Activated naive CD8-positive, alpha-beta T cell (primary cell): ENCODE results near the gene PAX2.

ENCODE experiments used
- H3K27ac Mint-ChIP-seq: one replicate; pipeline ENCODE4 v1.8.0; 2021; ENCODE audit warnings: mixed read lengths
- H3K27me3 Mint-ChIP-seq: one replicate; pipeline ENCODE4 v1.8.0; 2021; ENCODE audit warnings: mixed read lengths
- H3K36me3 Mint-ChIP-seq: one replicate; pipeline ENCODE4 v1.8.0; 2021; ENCODE audit warnings: mixed read lengths
- H3K4me1 Mint-ChIP-seq: one replicate; pipeline ENCODE4 v1.8.0; 2021; ENCODE audit warnings: low read depth, mixed read lengths
- H3K4me3 Mint-ChIP-seq: one replicate; pipeline ENCODE4 v1.8.0; 2021; ENCODE audit warnings: mild to moderate bottlenecking, mixed read lengths
- H3K9me3 Mint-ChIP-seq: one replicate; pipeline ENCODE4 v1.8.0; 2021; ENCODE audit warnings: low read depth, mixed read lengths

Gene PAX2

DNA sequence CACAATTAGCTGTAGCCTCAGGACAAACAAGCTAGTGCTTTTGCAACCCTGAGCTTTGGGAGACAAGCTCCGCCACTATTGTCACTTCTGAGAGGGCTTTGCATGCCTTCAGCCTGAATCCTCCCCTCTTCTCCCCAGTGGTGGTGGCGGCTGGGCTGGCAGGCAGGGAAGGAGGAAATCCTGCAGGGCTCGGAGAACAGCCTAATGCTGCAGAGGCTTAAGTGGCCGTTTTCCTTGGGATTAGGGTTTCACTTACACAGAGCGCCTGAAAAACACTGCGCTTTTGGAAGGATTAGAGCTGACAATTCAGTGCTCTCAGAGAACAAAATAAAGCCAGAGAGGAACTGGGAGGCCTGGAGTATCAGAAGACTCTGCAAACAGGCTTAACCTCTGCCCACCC lies 71.3 kb downstream of the PAX2 start:
- H3K4me3 Mint-ChIP-seq = no peak overlapping the region
- no peaks in the 10 kb centered on the region for H3K36me3 Mint-ChIP-seq
- no peak overlapping the region for H3K27ac Mint-ChIP-seq
- no peaks in the 10 kb centered on the region for H3K9me3 Mint-ChIP-seq
- peaks cover 27% of the 10 kb centered on the region for H3K27me3 Mint-ChIP-seq
- H3K4me1 Mint-ChIP-seq = no peaks in the 10 kb centered on the region

DNA sequence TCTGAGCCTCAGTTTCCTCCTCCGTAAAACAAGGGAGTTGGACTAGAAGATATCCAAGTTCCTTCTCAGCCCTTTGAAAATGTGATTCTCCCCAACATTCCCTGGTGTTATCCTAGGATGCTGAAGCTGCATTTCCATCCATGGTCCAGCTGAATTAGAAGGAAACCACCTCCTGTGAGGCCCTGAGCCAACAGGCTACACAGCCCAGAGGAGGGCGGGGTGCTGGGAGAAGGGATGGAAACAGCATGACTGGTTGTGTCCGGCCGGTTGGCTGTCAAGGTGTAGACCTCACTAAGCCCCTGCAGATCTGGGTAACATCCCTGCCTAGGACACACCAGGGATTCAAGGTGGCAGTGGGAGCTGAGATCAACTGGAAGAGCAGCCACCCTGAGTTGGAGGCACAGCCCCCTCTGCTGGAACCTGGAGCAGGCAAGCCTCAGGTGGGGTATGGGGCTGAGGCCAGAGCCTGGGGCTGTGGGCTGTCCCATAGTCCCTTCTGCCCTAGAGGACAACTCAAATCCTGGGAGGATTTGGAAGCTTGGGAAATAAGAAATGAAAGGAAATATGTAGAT lies 72.0 kb downstream of the PAX2 start:
- Mint-ChIP-seq H3K9me3 (no peaks in the 10 kb centered on the region), H3K4me1 (no peaks in the 10 kb centered on the region), H3K36me3 (no peaks in the 10 kb centered on the region), H3K27ac (no peak overlapping the region), H3K27me3 (peaks cover 25% of the 10 kb centered on the region), H3K4me3 (no peak overlapping the region)

DNA sequence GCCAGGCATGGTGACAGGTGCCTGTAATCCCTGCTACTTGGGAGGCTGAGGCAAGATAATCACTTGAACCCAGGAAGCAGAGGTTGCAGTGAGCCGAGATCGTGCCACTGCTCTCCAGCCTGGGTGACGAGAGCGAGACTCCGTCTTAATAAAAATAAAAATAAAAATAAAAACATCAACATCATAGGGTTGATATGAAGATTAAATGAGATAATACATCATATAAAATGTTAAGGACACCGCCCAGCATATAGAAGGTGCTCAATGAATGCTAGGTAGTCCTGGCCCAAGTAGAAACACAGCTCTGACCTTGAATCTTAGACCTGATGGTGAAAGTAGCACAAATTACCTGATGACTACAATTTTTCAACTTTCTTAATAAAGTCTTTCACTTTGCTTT lies 74.0 kb downstream of the PAX2 start:
- Mint-ChIP-seq H3K36me3 (no peaks in the 10 kb centered on the region), H3K9me3 (no peaks in the 10 kb centered on the region), H3K4me1 (no peaks in the 10 kb centered on the region), H3K27me3 (peaks cover 28% of the 10 kb centered on the region), H3K4me3 (no peak overlapping the region), H3K27ac (no peak overlapping the region)

GRCh38 chr10:100823194-100823593 lies 77.8 kb downstream of the PAX2 start:
- no peaks in the 10 kb centered on the region for H3K9me3 Mint-ChIP-seq
- H3K27me3 Mint-ChIP-seq = peaks cover 32% of the 10 kb centered on the region
- peaks cover 4% of the 10 kb centered on the region for H3K4me1 Mint-ChIP-seq
- no peak overlapping the region for H3K27ac Mint-ChIP-seq
- no peaks in the 10 kb centered on the region for H3K36me3 Mint-ChIP-seq
- no peak overlapping the region for H3K4me3 Mint-ChIP-seq

GRCh38 chr10:100824886-100825285 lies 79.5 kb downstream of the PAX2 start:
- Mint-ChIP-seq H3K36me3 (no peaks in the 10 kb centered on the region), H3K9me3 (no peaks in the 10 kb centered on the region), H3K27me3 (peaks cover 36% of the 10 kb centered on the region), H3K4me1 (peaks cover 16% of the 10 kb centered on the region), H3K27ac (no peak overlapping the region), H3K4me3 (no peak overlapping the region)

DNA sequence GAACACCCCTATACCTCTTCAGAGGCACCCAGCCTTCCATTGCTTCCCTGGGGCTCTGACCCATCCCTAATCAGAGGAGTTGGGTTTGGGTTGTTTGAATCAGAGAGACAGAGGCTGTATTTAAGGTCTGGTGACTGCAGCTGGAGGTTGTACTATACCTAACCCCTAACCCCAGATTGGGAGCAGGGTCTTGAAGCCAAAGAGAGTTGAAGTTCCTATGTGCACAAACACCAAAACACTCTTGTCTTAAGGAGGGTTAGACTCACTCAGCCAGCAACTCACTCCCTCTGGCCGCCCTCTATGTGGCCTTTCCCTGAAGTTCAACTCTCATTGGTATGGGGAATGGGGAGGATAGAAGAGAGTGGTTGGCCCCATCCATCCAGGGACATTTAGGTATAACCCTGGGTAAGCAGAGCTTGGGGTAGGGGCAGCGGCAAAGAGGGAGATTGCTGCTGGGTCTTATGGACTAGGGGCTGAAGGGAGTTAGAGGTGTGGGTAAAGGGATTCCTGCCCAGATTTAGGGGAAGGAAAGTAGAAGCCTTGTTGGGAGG lies 80.0 kb downstream of the PAX2 start:
- Mint-ChIP-seq H3K36me3 (no peaks in the 10 kb centered on the region), H3K9me3 (no peaks in the 10 kb centered on the region), H3K27me3 (peaks cover 38% of the 10 kb centered on the region), H3K27ac (no peak overlapping the region), H3K4me1 (peaks cover 21% of the 10 kb centered on the region), H3K4me3 (peak overlapping the region; percentile 67)

DNA sequence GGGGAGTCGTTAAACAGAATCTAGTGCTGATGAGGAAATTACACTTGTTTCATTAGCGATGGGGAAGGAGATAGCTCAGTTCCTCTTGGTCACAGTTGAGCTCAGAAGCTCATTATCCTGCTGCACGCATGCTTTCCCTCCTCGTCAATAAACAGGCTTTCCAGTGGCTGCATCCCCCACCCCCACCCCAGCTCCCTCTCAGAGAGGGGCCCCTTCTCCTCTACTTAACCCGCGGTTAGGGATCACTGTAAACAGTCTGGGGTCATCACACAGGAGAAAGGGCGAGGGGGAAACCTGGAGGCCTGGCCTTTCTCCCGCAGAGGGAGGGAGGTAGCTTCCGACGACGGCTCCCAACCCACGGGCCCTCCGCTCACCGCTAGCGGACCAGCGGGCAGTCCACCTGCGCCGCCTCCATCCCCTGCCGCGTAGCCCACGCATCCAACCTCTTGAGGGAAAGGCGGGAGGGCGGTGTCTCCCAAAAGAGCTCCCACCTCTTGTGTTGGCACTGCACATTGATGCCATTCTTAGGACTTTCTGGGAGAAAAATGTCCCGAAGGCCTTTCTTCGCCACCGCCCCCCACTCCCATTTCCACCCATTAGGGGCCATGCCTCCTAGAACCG lies 80.8 kb downstream of the PAX2 start:
- H3K27me3 Mint-ChIP-seq = peaks cover 41% of the 10 kb centered on the region
- H3K4me3 Mint-ChIP-seq = no peak overlapping the region
- H3K9me3 Mint-ChIP-seq = no peaks in the 10 kb centered on the region

GRCh38 chr10:100826661-100826982 lies 81.2 kb downstream of the PAX2 start:
- Mint-ChIP-seq H3K4me1 (peaks cover 24% of the 10 kb centered on the region), H3K27me3 (peaks cover 46% of the 10 kb centered on the region), H3K27ac (no peak overlapping the region)

More for the DNA sequence above, 80.8 kb downstream of the PAX2 start:
- H3K27ac Mint-ChIP-seq = no peak overlapping the region
- no peaks in the 10 kb centered on the region for H3K36me3 Mint-ChIP-seq
- peaks cover 24% of the 10 kb centered on the region for H3K4me1 Mint-ChIP-seq

DNA sequence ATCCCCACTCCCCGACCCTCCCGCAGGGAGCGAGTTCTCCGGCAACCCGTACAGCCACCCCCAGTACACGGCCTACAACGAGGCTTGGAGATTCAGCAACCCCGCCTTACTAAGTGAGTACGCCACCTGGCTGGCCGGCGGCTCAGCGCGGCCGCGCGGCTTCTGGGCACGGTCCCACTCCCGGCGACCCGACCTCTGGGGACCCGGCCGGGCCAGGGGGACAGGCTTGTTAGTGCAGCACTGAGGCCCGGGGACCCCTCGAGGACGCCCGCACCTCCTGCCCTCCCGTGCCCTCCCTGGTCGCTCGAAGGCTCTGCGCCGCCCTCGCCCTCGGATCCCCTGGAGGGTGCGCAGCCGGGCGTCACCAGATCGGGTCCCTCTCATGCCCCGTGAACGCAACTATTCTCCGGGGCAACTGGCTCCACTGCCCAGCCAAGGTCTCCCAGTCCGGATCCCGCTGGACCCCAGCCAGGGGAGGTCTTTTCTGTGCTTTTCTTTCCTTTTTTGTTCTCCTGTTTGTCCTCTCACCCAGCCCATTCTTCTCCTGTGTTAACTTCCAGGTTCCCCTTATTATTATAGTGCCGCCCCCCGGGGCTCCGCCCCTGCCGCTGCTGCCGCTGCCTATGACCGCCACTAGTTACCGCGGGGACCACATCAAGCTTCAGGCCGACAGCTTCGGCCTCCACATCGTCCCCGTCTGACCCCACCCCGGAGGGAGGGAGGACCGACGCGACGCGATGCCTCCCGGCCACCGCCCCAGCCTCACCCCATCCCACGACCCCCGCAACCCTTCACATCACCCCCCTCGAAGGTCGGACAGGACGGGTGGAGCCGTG lies 81.8 kb downstream of the PAX2 start:
- H3K27ac Mint-ChIP-seq = no peak overlapping the region
- H3K4me1 Mint-ChIP-seq = peaks cover 24% of the 10 kb centered on the region
- peaks cover 51% of the 10 kb centered on the region for H3K27me3 Mint-ChIP-seq
- peak overlapping the region; percentile 79 for H3K4me3 Mint-ChIP-seq
- no peaks in the 10 kb centered on the region for H3K36me3 Mint-ChIP-seq
- no peaks in the 10 kb centered on the region for H3K9me3 Mint-ChIP-seq

More at GRCh38 chr10:100826661-100826982, 81.2 kb downstream of the PAX2 start:
- no peaks in the 10 kb centered on the region for H3K36me3 Mint-ChIP-seq
- peak overlapping the region; percentile 40 for H3K4me3 Mint-ChIP-seq
- no peaks in the 10 kb centered on the region for H3K9me3 Mint-ChIP-seq

DNA sequence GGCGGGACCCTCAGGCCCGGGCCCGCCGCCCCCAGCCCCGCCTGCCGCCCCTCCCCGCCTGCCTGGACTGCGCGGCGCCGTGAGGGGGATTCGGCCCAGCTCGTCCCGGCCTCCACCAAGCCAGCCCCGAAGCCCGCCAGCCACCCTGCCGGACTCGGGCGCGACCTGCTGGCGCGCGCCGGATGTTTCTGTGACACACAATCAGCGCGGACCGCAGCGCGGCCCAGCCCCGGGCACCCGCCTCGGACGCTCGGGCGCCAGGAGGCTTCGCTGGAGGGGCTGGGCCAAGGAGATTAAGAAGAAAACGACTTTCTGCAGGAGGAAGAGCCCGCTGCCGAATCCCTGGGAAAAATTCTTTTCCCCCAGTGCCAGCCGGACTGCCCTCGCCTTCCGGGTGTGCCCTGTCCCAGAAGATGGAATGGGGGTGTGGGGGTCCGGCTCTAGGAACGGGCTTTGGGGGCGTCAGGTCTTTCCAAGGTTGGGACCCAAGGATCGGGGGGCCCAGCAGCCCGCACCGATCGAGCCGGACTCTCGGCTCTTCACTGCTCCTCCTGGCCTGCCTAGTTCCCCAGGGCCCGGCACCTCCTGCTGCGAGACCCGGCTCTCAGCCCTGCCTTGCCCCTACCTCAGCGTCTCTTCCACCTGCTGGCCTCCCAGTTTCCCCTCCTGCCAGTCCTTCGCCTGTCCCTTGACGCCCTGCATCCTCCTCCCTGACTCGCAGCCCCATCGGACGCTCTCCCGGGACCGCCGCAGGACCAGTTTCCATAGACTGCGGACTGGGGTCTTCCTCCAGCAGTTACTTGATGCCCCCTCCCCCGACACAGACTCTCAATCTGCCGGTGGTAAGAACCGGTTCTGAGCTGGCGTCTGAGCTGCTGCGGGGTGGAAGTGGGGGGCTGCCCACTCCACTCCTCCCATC lies 82.7 kb downstream of the PAX2 start:
- H3K27ac Mint-ChIP-seq = no peak overlapping the region

GRCh38 chr10:100828738-100829096 lies 83.3 kb downstream of the PAX2 start:
- Mint-ChIP-seq H3K27me3 (peaks cover 51% of the 10 kb centered on the region), H3K4me1 (peaks cover 24% of the 10 kb centered on the region), H3K9me3 (no peaks in the 10 kb centered on the region), H3K4me3 (peak overlapping the region; percentile 89), H3K36me3 (peaks cover 2% of the 10 kb centered on the region), H3K27ac (no peak overlapping the region)

More for the DNA sequence above, 82.7 kb downstream of the PAX2 start:
- peaks cover 2% of the 10 kb centered on the region for H3K36me3 Mint-ChIP-seq
- H3K9me3 Mint-ChIP-seq = no peaks in the 10 kb centered on the region
- H3K4me3 Mint-ChIP-seq = peak overlapping the region; percentile 89
- H3K4me1 Mint-ChIP-seq = peaks cover 24% of the 10 kb centered on the region
- peaks cover 52% of the 10 kb centered on the region for H3K27me3 Mint-ChIP-seq

DNA sequence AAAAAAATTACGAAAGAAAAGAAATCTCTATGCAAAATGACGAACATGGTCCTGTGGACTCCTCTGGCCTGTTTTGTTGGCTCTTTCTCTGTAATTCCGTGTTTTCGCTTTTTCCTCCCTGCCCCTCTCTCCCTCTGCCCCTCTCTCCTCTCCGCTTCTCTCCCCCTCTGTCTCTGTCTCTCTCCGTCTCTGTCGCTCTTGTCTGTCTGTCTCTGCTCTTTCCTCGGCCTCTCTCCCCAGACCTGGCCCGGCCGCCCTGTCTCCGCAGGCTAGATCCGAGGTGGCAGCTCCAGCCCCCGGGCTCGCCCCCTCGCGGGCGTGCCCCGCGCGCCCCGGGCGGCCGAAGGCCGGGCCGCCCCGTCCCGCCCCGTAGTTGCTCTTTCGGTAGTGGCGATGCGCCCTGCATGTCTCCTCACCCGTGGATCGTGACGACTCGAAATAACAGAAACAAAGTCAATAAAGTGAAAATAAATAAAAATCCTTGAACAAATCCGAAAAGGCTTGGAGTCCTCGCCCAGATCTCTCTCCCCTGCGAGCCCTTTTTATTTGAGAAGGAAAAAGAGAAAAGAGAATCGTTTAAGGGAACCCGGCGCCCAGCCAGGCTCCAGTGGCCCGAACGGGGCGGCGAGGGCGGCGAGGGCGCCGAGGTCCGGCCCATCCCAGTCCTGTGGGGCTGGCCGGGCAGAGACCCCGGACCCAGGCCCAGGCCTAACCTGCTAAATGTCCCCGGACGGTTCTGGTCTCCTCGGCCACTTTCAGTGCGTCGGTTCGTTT lies 83.9 kb downstream of the PAX2 start:
- Mint-ChIP-seq H3K4me1 (peaks cover 24% of the 10 kb centered on the region), H3K36me3 (peaks cover 2% of the 10 kb centered on the region), H3K27me3 (peaks cover 56% of the 10 kb centered on the region), H3K9me3 (no peaks in the 10 kb centered on the region), H3K27ac (no peak overlapping the region), H3K4me3 (peak overlapping the region; percentile 89)

- peak overlapping the region; percentile 85 for H3K4me3 Mint-ChIP-seq
- H3K27me3 Mint-ChIP-seq = peaks cover 58% of the 10 kb centered on the region
- peaks cover 4% of the 10 kb centered on the region for H3K36me3 Mint-ChIP-seq
- H3K9me3 Mint-ChIP-seq = no peaks in the 10 kb centered on the region
- H3K27ac Mint-ChIP-seq = no peak overlapping the region
- peaks cover 24% of the 10 kb centered on the region for H3K4me1 Mint-ChIP-seq
Measured at GRCh38 chr10:100829933-100830727, 84.7 kb downstream of the PAX2 start.
